ENCODE measurements around the gene ITGA2. TPM values are rescaled to one million over a fixed set of nuclear protein-coding genes. Genes with fewer than 3 reads are reported as not detected.

The ITGA2 gene
- total RNA-seq, 4 donors from 2014 or later: 0.07 to 0.41 (median 0.24) TPM

GRCh38 chr5:52989781-52990527 is 802 bp downstream of the ITGA2 start:
- TF ChIP-seq POLR2A (IDR thresholded peaks at IDR 0.05) (no peak), CTCF (IDR thresholded peaks at IDR 0.05 in 4 of 5, conservative IDR thresholded peaks at IDR 0.05 in 1 of 5) (no peak)
- H3K27ac ChIP-seq: no peak overlapping the region
- no peaks in the 10 kb centered on the region for H3K36me3 ChIP-seq
- peaks cover 3 to 10% (median 5%) of the 10 kb centered on the region in 3 donors for H3K27me3 ChIP-seq
- intact Hi-C loops (cut with DNase I; ENCODE audit: low total_unique reads): no loop called here
- H3K4me3 ChIP-seq: peak overlapping the region; percentile 55 to 70 (median 60)
- peaks cover 4 to 10% of the 10 kb centered on the region in 2 donors for H3K4me1 ChIP-seq
- H3K9me3 ChIP-seq: no peaks in the 10 kb centered on the region
- no peak for ATAC-seq
- in situ Hi-C loops (cut with MboI; ENCODE audit: low sequenced_read_pairs in 4 of 4): no loop called here
- no peak for DNase-seq

GRCh38 chr5:52990528-52990925 is 1.4 kb downstream of the ITGA2 start:
- TF ChIP-seq POLR2A (IDR thresholded peaks at IDR 0.05) (no peak), CTCF (IDR thresholded peaks at IDR 0.05 in 4 of 5, conservative IDR thresholded peaks at IDR 0.05 in 1 of 5) (no peak)
- no peaks in the 10 kb centered on the region for H3K36me3 ChIP-seq
- peak overlapping the region in 1 of 4 donors; percentile 70 for H3K4me3 ChIP-seq
- peaks cover 3 to 10% (median 5%) of the 10 kb centered on the region in 3 donors for H3K27me3 ChIP-seq
- intact Hi-C loops (cut with DNase I; ENCODE audit: low total_unique reads) (no loop called here), in situ Hi-C loops (cut with MboI; ENCODE audit: low sequenced_read_pairs in 4 of 4) (no loop called here)
- no peak overlapping the region for H3K27ac ChIP-seq
- H3K4me1 ChIP-seq: peaks cover 4 to 10% of the 10 kb centered on the region in 2 donors
- no peak for DNase-seq
- no peaks in the 10 kb centered on the region for H3K9me3 ChIP-seq
- ATAC-seq: no peak

DNA sequence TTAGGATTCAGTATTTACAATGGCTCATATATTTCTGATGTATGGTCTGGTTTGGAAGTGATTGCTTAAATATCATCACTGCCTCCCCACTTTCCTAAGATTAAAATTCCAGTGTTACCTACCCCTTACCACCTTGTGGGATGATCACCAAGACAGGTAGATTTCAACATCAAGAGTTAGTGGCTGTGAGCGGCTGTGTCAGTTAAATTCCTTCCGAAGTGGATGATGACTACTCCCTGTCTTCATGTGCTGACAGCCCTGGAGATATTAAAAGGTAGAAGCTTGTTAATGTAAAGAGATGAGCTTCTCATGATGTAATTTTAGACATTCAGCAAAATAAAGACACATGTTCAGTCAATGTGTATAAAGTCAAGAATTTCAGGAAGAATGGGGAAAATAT is 4.2 kb downstream of the ITGA2 start:
- Histone ChIP-seq H3K27me3 (peaks cover 3 to 10% (median 5%) of the 10 kb centered on the region in 3 donors), H3K4me1 (peaks cover 4 to 10% of the 10 kb centered on the region in 2 donors), H3K27ac (no peak overlapping the region), H3K4me3 (no peak overlapping the region), H3K9me3 (no peaks in the 10 kb centered on the region), H3K36me3 (no peaks in the 10 kb centered on the region)
- in situ Hi-C loops (cut with MboI; ENCODE audit: low sequenced_read_pairs in 4 of 4) (no loop called here), intact Hi-C loops (cut with DNase I; ENCODE audit: low total_unique reads) (no loop called here)
- DNase-seq (no peak), ATAC-seq (no peak)
- no peak for TF ChIP-seq CTCF (IDR thresholded peaks at IDR 0.05 in 4 of 5, conservative IDR thresholded peaks at IDR 0.05 in 1 of 5)
- TF ChIP-seq POLR2A (IDR thresholded peaks at IDR 0.05): no peak

DNA sequence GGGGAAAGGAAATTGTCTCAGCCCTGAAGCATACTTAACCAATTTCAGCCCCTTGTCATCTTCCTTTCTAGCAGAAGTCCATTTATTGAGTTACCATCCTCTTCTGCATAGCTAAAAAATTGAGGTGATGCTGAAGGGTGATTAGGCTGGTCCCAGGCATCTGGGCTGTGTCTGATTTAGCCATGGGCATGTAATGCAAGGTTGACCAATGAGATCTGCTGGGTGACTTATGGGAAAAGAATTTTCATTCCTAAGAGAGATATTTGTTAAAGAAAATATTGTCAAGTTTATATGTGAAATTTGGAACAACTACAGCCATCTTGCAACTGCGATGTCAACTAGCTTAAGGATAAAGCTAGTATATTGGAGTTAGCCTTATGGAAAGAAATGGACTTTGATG is 5.1 kb downstream of the ITGA2 start:
- Histone ChIP-seq H3K4me1 (peaks cover 4 to 10% of the 10 kb centered on the region in 2 donors), H3K4me3 (no peak overlapping the region), H3K36me3 (no peaks in the 10 kb centered on the region), H3K27ac (no peak overlapping the region), H3K27me3 (peaks cover 3 to 5% (median 5%) of the 10 kb centered on the region in 3 donors), H3K9me3 (no peaks in the 10 kb centered on the region)
- in situ Hi-C loops (cut with MboI; ENCODE audit: low sequenced_read_pairs in 4 of 4) (no loop called here), intact Hi-C loops (cut with DNase I; ENCODE audit: low total_unique reads) (no loop called here)
- no peak for DNase-seq
- ATAC-seq: no peak
- TF ChIP-seq CTCF (IDR thresholded peaks at IDR 0.05 in 4 of 5, conservative IDR thresholded peaks at IDR 0.05 in 1 of 5) (no peak), POLR2A (IDR thresholded peaks at IDR 0.05) (no peak)
